ENCODE data around the gene FHOD1. TPM values are rescaled to one million over a fixed set of nuclear protein-coding genes. Genes with fewer than 3 reads are reported as not detected.

FHOD1 gene
- 100 to 1,000 TPM; 104 to 145 TPM for total RNA-seq

- Mint-ChIP-seq H3K36me3 (ENCODE audit: low read depth) (peaks cover 29% of the 10 kb centered on the region), H3K4me1 (peaks cover 33% of the 10 kb centered on the region), H3K27me3 (peaks cover 3% of the 10 kb centered on the region), H3K4me3 (peak within 1 kb of the TSS; percentile 99), H3K27ac (peak within 1 kb of the TSS; percentile 94), H3K9me3 (no peaks in the 10 kb centered on the region)
- peak; percentile 71 for ATAC-seq (replicated peaks)
These were observed at the start of gene FHOD1 for GRCh38 chr16:67247192-67248072. FHOD1 (minus strand) TSS chr16:67247481; CDS start chr16:67247410, 71 bp downstream.

- ATAC-seq (replicated peaks): no peak
- H3K27me3 Mint-ChIP-seq: peaks cover 3% of the 10 kb centered on the region
- H3K4me3 Mint-ChIP-seq: no peak overlapping the region
- H3K4me1 Mint-ChIP-seq: no peaks in the 10 kb centered on the region
- H3K36me3 Mint-ChIP-seq (ENCODE audit: low read depth): no peaks in the 10 kb centered on the region
- no peaks in the 10 kb centered on the region for H3K9me3 Mint-ChIP-seq
- no peak overlapping the region for H3K27ac Mint-ChIP-seq
These were observed 49.1 kb upstream of the FHOD1 start for GRCh38 chr16:67296420-67296819.

GRCh38 chr16:67294938-67295361 is 47.7 kb upstream of the FHOD1 start:
- Mint-ChIP-seq H3K27me3 (no peaks in the 10 kb centered on the region), H3K9me3 (no peaks in the 10 kb centered on the region), H3K36me3 (ENCODE audit: low read depth) (no peaks in the 10 kb centered on the region), H3K4me1 (no peaks in the 10 kb centered on the region), H3K4me3 (no peak overlapping the region), H3K27ac (no peak overlapping the region)
- ATAC-seq (replicated peaks): no peak

GRCh38 chr16:67294171-67294757 is 47.0 kb upstream of the FHOD1 start:
- no peaks in the 10 kb centered on the region for H3K36me3 Mint-ChIP-seq (ENCODE audit: low read depth)
- no peak overlapping the region for H3K27ac Mint-ChIP-seq
- H3K27me3 Mint-ChIP-seq: no peaks in the 10 kb centered on the region
- no peaks in the 10 kb centered on the region for H3K4me1 Mint-ChIP-seq
- no peaks in the 10 kb centered on the region for H3K9me3 Mint-ChIP-seq
- no peak for ATAC-seq (replicated peaks)
- H3K4me3 Mint-ChIP-seq: no peak overlapping the region

- Mint-ChIP-seq H3K36me3 (ENCODE audit: low read depth) (no peaks in the 10 kb centered on the region), H3K27ac (no peak overlapping the region), H3K4me3 (no peak overlapping the region), H3K27me3 (no peaks in the 10 kb centered on the region), H3K4me1 (no peaks in the 10 kb centered on the region), H3K9me3 (no peaks in the 10 kb centered on the region)
- no peak for ATAC-seq (replicated peaks)
These were observed 44.2 kb upstream of the FHOD1 start for GRCh38 chr16:67291461-67291860.

GRCh38 chr16:67287960-67288359 is 40.7 kb upstream of the FHOD1 start:
- no peak for ATAC-seq (replicated peaks)
- Mint-ChIP-seq H3K9me3 (no peaks in the 10 kb centered on the region), H3K27ac (no peak overlapping the region), H3K27me3 (no peaks in the 10 kb centered on the region), H3K4me3 (no peak overlapping the region), H3K4me1 (no peaks in the 10 kb centered on the region), H3K36me3 (ENCODE audit: low read depth) (no peaks in the 10 kb centered on the region)

- Mint-ChIP-seq H3K4me1 (no peaks in the 10 kb centered on the region), H3K27ac (peak overlapping the region; percentile 29), H3K27me3 (no peaks in the 10 kb centered on the region), H3K36me3 (ENCODE audit: low read depth) (no peaks in the 10 kb centered on the region), H3K9me3 (no peaks in the 10 kb centered on the region), H3K4me3 (no peak overlapping the region)
- ATAC-seq (replicated peaks): no peak
These were observed 39.4 kb upstream of the FHOD1 start for GRCh38 chr16:67286441-67287235.

GRCh38 chr16:67284699-67285646 is 37.7 kb upstream of the FHOD1 start:
- ATAC-seq (replicated peaks): no peak
- H3K27me3 Mint-ChIP-seq: no peaks in the 10 kb centered on the region
- H3K4me1 Mint-ChIP-seq: no peaks in the 10 kb centered on the region
- H3K36me3 Mint-ChIP-seq (ENCODE audit: low read depth): no peaks in the 10 kb centered on the region
- no peaks in the 10 kb centered on the region for H3K9me3 Mint-ChIP-seq
- peak overlapping the region; percentile 3 for H3K27ac Mint-ChIP-seq
- H3K4me3 Mint-ChIP-seq: no peak overlapping the region

GRCh38 chr16:67283826-67284555 is 36.7 kb upstream of the FHOD1 start:
- peak overlapping the region; percentile 22 for H3K27ac Mint-ChIP-seq
- ATAC-seq (replicated peaks): no peak
- H3K4me3 Mint-ChIP-seq: no peak overlapping the region
- H3K4me1 Mint-ChIP-seq: no peaks in the 10 kb centered on the region
- H3K36me3 Mint-ChIP-seq (ENCODE audit: low read depth): no peaks in the 10 kb centered on the region
- H3K9me3 Mint-ChIP-seq: no peaks in the 10 kb centered on the region
- no peaks in the 10 kb centered on the region for H3K27me3 Mint-ChIP-seq

GRCh38 chr16:67283039-67283825 is 36.0 kb upstream of the FHOD1 start:
- Mint-ChIP-seq H3K4me3 (no peak overlapping the region), H3K9me3 (no peaks in the 10 kb centered on the region), H3K4me1 (no peaks in the 10 kb centered on the region), H3K27ac (peak overlapping the region; percentile 22), H3K36me3 (ENCODE audit: low read depth) (no peaks in the 10 kb centered on the region), H3K27me3 (no peaks in the 10 kb centered on the region)
- ATAC-seq (replicated peaks): no peak

GRCh38 chr16:67282447-67282805 is 35.1 kb upstream of the FHOD1 start:
- Mint-ChIP-seq H3K36me3 (ENCODE audit: low read depth) (peaks cover 4% of the 10 kb centered on the region), H3K9me3 (no peaks in the 10 kb centered on the region)

GRCh38 chr16:67281536-67282446 is 34.5 kb upstream of the FHOD1 start:
- H3K9me3 Mint-ChIP-seq: no peaks in the 10 kb centered on the region
- peaks cover 6% of the 10 kb centered on the region for H3K4me1 Mint-ChIP-seq
- no peak overlapping the region for H3K27ac Mint-ChIP-seq
- no peaks in the 10 kb centered on the region for H3K27me3 Mint-ChIP-seq
- H3K4me3 Mint-ChIP-seq: no peak overlapping the region
- peaks cover 10% of the 10 kb centered on the region for H3K36me3 Mint-ChIP-seq (ENCODE audit: low read depth)
- ATAC-seq (replicated peaks): no peak

More at GRCh38 chr16:67282447-67282805, 35.1 kb upstream of the FHOD1 start:
- Mint-ChIP-seq H3K27me3 (no peaks in the 10 kb centered on the region), H3K4me1 (peaks cover 4% of the 10 kb centered on the region), H3K4me3 (no peak overlapping the region), H3K27ac (peak overlapping the region; percentile 22)
- ATAC-seq (replicated peaks): no peak
